ENCODE data around the gene SAP30.

The SAP30 gene, protein sequence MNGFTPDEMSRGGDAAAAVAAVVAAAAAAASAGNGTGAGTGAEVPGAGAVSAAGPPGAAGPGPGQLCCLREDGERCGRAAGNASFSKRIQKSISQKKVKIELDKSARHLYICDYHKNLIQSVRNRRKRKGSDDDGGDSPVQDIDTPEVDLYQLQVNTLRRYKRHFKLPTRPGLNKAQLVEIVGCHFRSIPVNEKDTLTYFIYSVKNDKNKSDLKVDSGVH

DNA sequence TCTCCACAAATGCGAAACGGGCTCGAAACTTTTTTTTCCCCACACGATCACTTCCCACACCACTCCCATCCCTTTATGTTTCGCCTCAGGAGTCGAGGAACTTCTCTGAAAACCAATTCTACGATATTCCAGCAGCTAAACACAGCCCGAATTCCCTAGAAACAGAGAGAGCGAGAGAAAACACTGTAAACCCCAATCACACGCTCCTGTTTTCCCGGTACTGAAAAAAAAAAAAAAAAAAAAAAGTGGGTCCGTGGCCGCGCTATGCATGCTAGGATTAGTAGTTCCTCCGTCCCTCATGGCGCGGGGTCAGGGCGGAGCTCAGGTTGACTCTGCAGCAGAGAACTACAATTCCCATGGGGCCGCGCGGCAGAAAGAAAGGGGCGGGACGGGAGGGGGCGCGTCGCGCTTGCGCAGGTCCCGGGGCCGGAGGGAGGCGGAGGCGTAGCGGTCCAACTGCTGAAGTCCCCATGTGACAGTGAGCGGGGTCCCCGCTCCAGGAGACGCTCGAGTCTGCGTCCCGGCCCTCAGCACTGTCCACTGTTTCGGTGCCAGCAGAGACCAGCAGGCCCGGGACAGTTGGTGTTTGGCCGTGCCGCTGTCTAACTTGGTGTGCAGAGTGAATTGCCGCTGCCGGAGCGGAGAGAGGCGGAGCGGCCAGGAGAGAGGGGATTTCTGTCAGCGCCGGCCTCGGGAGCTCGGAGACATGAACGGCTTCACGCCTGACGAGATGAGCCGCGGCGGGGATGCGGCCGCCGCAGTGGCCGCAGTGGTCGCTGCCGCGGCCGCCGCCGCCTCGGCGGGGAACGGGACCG, at the start of gene SAP30:
SAP30 (plus strand) TSS at position 478 of the 815 bp plus-strand sequence; CDS start at position 707, 229 bp downstream.
- TF ChIP-seq POLR2AphosphoS5 (IDR thresholded peaks at IDR 0.05; ENCODE audit: borderline replicate concordance, low read depth, low read length) (peak; percentile 95), FOXP2 (optimal IDR thresholded peaks at IDR 0.05; ENCODE audit: control extremely low read depth, extremely low read length, insufficient read depth) (peak; percentile 57), EZH2 (IDR thresholded peaks at IDR 0.05) (no peak)
- H3K9ac ChIP-seq (ENCODE audit: insufficient read length), result peak within 1 kb of the TSS; percentile 88
- H3K9me3 ChIP-seq (ENCODE audit: low read depth, low read length), result no peaks in the 10 kb centered on the region
- H3K4me3 ChIP-seq, result peak within 1 kb of the TSS; percentile 98
- peak; percentile 93 for DNase-seq (ENCODE audit: low read depth, low spot score)
- H3K27ac ChIP-seq, result peak within 1 kb of the TSS; percentile 82; the same call in 1 of the 2 replicates
- H3K36me3 ChIP-seq (ENCODE audit: insufficient read depth, low read length), result peaks cover 18% of the 10 kb centered on the region

DNA sequence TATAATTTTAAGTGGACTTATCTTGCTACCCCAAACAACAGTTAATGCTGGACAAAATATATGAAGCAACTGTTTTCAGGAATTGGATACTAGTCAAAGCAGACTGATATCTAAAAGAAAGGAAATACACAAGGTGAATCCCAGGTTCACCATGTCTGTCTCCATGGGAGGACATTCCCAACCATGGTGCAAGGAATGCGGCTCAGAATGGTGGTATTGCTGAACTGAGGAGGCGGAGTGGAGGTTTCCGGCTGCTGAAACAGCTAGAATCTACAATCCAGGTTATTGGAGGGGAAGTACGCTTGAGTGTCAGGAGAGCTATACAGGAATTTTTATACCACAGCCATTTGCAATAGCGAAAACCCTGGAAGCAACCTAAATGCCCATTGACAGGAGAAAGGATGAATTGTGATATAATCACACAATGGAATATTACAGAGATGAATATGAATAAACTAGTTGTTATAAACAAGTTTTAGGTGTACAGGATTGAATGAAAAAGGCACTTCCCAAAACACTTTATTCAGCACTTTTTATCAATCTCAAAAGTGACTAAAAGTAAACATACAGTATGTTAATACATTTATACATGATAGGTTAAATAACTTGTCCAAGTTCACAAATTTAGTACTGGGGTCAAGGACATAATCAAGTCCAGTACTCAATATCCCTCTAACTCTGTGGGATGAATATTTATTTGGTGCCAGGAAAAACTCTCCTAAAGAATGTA, 45.6 kb upstream of the SAP30 start:
- no peaks in the 10 kb centered on the region for H3K9me3 ChIP-seq (ENCODE audit: low read depth, low read length)
- H3K27ac ChIP-seq, result peak overlapping the region; percentile 71
- no peak for TF ChIP-seq FOXP2 (optimal IDR thresholded peaks at IDR 0.05; ENCODE audit: control extremely low read depth, extremely low read length, insufficient read depth)
- no peak; the same call in 1 of the 2 replicates for TF ChIP-seq POLR2AphosphoS5 (IDR thresholded peaks at IDR 0.05; ENCODE audit: borderline replicate concordance, low read depth, low read length)
- no peak for TF ChIP-seq EZH2 (IDR thresholded peaks at IDR 0.05)
- peaks cover 83% of the 10 kb centered on the region for H3K36me3 ChIP-seq (ENCODE audit: insufficient read depth, low read length)
- H3K4me3 ChIP-seq, result no peak overlapping the region
- no peak overlapping the region for H3K9ac ChIP-seq (ENCODE audit: insufficient read length)
- DNase-seq (ENCODE audit: low read depth, low spot score), result no peak

DNA sequence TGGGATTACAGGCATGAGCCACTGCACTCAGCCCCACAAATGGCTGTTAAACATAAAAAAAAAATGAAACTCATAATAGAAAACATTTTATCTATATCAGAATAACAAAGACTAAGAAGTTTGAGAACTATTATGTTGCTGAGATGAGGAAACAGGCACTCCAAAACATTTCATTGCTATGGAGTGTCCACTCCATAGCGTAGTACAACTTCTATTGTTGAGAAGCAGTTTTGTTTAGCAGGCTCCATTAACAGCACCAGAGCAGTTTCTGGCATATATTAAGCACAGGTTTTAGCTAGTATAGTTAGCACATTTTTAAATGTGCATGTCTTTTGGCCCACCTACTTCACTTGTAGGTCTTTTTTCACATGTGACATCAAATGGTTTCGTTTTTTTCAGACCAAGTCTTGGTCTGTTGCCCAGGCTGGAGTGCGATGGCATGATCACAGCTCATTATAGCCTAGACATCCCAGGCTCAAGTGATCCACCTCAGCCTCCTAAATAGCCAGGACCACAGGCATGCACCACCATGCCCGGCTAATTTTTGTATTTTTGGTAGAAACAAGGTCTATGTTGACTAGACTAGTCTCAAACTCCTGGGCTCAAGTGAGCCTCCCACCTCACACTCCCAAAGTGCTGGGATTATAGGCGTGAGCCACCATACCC, 42.4 kb upstream of the SAP30 start:
- Histone ChIP-seq H3K9me3 (ENCODE audit: low read depth, low read length) (no peaks in the 10 kb centered on the region), H3K36me3 (ENCODE audit: insufficient read depth, low read length) (peaks cover 92% of the 10 kb centered on the region), H3K4me3 (no peak overlapping the region), H3K27ac (peak overlapping the region; percentile 58; the same call in 1 of the 2 replicates), H3K9ac (ENCODE audit: insufficient read length) (no peak overlapping the region)
- no peak for DNase-seq (ENCODE audit: low read depth, low spot score)
- no peak for TF ChIP-seq FOXP2 (optimal IDR thresholded peaks at IDR 0.05; ENCODE audit: control extremely low read depth, extremely low read length, insufficient read depth)
- TF ChIP-seq POLR2AphosphoS5 (IDR thresholded peaks at IDR 0.05; ENCODE audit: borderline replicate concordance, low read depth, low read length), result no peak
- TF ChIP-seq EZH2 (IDR thresholded peaks at IDR 0.05), result no peak

DNA sequence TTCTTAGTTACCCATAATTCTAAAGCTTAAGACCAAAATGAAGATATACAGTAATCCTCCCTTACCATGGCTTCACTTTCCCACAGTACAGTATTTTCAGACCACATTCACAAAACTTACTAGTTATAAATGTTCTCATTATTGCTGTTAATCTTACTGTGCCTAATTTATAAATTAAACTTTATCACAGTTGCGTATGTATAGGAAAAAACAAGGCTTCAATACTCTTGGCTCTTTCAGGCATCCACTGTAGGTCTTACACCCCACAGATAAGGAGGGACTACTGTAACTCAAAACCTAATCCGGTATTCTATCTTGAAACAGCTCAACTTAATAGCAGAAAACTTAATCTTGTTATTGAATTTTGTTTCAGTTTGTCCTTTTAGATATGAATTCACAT, 40.2 kb upstream of the SAP30 start:
- Histone ChIP-seq H3K36me3 (ENCODE audit: insufficient read depth, low read length) (peaks cover 78% of the 10 kb centered on the region), H3K4me3 (peak overlapping the region; percentile 46), H3K9ac (ENCODE audit: insufficient read length) (no peak overlapping the region), H3K9me3 (ENCODE audit: low read depth, low read length) (no peaks in the 10 kb centered on the region), H3K27ac (peak overlapping the region; percentile 77)
- TF ChIP-seq FOXP2 (optimal IDR thresholded peaks at IDR 0.05; ENCODE audit: control extremely low read depth, extremely low read length, insufficient read depth) (no peak), POLR2AphosphoS5 (IDR thresholded peaks at IDR 0.05; ENCODE audit: borderline replicate concordance, low read depth, low read length) (no peak), EZH2 (IDR thresholded peaks at IDR 0.05) (no peak)
- no peak for DNase-seq (ENCODE audit: low read depth, low spot score)

DNA sequence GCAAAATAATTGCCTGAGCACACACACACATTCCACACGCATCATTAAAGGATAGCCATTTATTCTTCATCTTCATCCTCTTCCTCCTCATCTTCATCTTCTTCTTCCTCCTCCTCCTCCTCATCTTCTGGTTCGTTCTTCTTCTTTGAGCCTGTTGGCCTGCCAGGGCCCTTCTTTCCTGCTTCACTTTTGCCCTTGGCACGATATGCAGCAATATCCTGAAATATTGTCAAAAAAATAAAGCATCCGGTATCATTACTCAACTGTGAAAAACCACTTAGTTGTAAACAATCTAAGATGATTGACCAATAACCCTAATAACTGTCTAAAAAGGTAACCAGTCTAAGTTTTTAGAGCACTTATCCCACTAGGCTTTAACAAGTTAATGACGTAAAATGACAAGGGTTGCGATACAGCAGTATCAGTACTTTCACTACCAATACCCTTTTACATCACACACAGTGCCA, 38.7 kb upstream of the SAP30 start:
- Histone ChIP-seq H3K27ac (0 out of 2 replicates have a peak overlapping the region, but pooled peaks have one; percentile 7), H3K9me3 (ENCODE audit: low read depth, low read length) (no peaks in the 10 kb centered on the region), H3K9ac (ENCODE audit: insufficient read length) (peak overlapping the region; percentile 99), H3K4me3 (peak overlapping the region; percentile 96), H3K36me3 (ENCODE audit: insufficient read depth, low read length) (peaks cover 64% of the 10 kb centered on the region)
- TF ChIP-seq POLR2AphosphoS5 (IDR thresholded peaks at IDR 0.05; ENCODE audit: borderline replicate concordance, low read depth, low read length) (no peak), EZH2 (IDR thresholded peaks at IDR 0.05) (no peak), FOXP2 (optimal IDR thresholded peaks at IDR 0.05; ENCODE audit: control extremely low read depth, extremely low read length, insufficient read depth) (no peak)
- no peak for DNase-seq (ENCODE audit: low read depth, low spot score)

DNA sequence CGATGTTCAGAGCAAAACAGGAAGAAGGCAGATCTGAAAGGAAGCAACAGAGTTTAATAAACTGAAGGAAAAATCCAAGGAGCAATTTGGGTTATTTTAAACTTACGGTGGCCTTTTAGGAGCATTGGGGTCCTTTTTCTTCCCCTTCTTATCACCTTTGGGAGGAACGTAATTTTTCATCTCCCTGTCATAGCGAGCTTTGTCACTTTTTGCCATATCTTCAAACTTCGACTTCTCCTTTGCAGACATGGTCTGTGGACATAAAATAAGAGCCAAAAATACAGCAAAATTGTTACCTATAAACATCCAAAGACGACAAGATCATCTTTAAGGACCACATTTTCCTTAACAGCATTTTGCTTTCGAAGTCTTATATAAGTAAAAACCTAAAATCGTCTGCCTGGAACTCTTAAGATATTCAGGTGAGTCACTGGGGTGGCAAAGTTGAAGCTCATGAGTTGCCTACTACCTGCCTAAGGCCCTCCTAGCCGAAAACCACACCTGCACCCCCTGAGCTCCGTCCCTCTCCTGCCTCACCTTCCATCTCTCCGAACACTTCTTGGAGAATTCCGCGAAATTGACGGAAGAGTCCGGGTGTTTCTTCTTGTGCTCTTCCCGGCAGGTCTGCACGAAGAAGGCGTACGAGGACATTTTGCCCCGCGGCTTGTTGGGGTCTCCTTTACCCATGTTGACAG, 37.6 kb upstream of the SAP30 start:
- peaks cover 53% of the 10 kb centered on the region for H3K36me3 ChIP-seq (ENCODE audit: insufficient read depth, low read length)
- DNase-seq (ENCODE audit: low read depth, low spot score), result no peak
- peak overlapping the region; percentile 96 for H3K4me3 ChIP-seq
- H3K9me3 ChIP-seq (ENCODE audit: low read depth, low read length), result no peaks in the 10 kb centered on the region
- TF ChIP-seq EZH2 (IDR thresholded peaks at IDR 0.05), result no peak
- no peak for TF ChIP-seq FOXP2 (optimal IDR thresholded peaks at IDR 0.05; ENCODE audit: control extremely low read depth, extremely low read length, insufficient read depth)
- TF ChIP-seq POLR2AphosphoS5 (IDR thresholded peaks at IDR 0.05; ENCODE audit: borderline replicate concordance, low read depth, low read length), result no peak
- peak overlapping the region; percentile 99 for H3K9ac ChIP-seq (ENCODE audit: insufficient read length)
- peak overlapping the region; percentile 93 for H3K27ac ChIP-seq

DNA sequence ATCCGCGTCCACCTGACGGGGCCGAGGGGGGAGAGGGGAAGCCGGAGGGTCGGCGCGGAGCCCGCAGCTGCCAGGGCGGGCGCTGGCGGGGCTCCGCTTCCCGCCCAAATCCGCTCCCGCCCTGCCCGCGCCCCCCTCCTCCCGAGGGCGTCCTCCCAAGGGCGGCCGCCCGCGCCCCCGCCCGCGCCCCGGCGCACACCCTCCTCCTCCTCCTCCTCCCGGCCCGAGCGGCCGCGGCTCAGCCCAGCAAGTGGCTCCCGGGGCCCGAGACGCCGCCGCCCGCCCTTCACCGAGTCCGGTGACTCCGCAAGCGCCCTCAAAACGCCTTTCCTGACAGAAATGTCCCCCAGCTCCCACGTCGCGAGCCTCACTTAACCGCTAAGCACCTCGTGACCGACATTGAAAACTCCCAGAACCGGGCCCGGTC, 37.1 kb upstream of the SAP30 start:
- H3K27ac ChIP-seq, result peak overlapping the region; percentile 93
- no peaks in the 10 kb centered on the region for H3K9me3 ChIP-seq (ENCODE audit: low read depth, low read length)
- H3K4me3 ChIP-seq, result peak overlapping the region; percentile 96
- TF ChIP-seq POLR2AphosphoS5 (IDR thresholded peaks at IDR 0.05; ENCODE audit: borderline replicate concordance, low read depth, low read length) (no peak), FOXP2 (optimal IDR thresholded peaks at IDR 0.05; ENCODE audit: control extremely low read depth, extremely low read length, insufficient read depth) (no peak), EZH2 (IDR thresholded peaks at IDR 0.05) (no peak)
- peaks cover 47% of the 10 kb centered on the region for H3K36me3 ChIP-seq (ENCODE audit: insufficient read depth, low read length)
- no peak for DNase-seq (ENCODE audit: low read depth, low spot score)
- peak overlapping the region; percentile 99 for H3K9ac ChIP-seq (ENCODE audit: insufficient read length)

All from SK-N-MC (cell line).